Gastrocnemius medialis (tissue), 4 donors: ENCODE results near the gene RBM10.

ENCODE experiments used
- POLR2A ChIP-seq, 2 donors: fragments of 450-650 bp; IDR thresholded peaks; one replicate each; pipeline ENCODE4 v1.6.1; 2017; ENCODE audit warnings: antibody characterized with exemption in 2 of 2, mild to moderate bottlenecking in 2 of 2, moderate library complexity in 2 of 2
- TF ChIP-seq, protein P1 (sequence below), 5 experiments: fragments of 450-650 bp in 3 of 5; fragments of 200-600 bp in 2 of 5; sonication (generic) in 2 of 5; IDR thresholded peaks in 4 of 5; conservative IDR thresholded peaks in 1 of 5; 1 replicate in 4 of 5; 2 replicates in 1 of 5; pipeline ENCODE4 v1.5.1; 2016 to 2019; ENCODE audit warnings: antibody characterized with exemption in 5 of 5, mild to moderate bottlenecking in 3 of 5, moderate library complexity in 3 of 5

DNA sequence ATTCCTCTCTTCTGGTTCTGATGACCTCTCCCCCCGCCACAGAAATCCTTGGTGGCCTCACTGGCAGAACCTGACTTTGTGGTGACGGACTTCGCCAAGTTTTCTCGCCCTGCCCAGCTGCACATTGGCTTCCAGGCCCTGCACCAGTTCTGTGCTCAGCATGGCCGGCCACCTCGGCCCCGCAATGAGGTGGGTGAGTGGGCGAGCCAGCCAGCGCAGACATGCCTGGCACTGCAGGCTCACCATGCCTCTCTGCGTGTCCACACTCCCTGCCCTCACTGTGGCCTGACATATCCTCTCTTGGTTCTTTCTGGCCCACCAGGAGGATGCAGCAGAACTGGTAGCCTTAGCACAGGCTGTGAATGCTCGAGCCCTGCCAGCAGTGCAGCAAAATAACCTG lies 57.3 kb downstream of the RBM10 start:
- TF ChIP-seq, protein P1, sequence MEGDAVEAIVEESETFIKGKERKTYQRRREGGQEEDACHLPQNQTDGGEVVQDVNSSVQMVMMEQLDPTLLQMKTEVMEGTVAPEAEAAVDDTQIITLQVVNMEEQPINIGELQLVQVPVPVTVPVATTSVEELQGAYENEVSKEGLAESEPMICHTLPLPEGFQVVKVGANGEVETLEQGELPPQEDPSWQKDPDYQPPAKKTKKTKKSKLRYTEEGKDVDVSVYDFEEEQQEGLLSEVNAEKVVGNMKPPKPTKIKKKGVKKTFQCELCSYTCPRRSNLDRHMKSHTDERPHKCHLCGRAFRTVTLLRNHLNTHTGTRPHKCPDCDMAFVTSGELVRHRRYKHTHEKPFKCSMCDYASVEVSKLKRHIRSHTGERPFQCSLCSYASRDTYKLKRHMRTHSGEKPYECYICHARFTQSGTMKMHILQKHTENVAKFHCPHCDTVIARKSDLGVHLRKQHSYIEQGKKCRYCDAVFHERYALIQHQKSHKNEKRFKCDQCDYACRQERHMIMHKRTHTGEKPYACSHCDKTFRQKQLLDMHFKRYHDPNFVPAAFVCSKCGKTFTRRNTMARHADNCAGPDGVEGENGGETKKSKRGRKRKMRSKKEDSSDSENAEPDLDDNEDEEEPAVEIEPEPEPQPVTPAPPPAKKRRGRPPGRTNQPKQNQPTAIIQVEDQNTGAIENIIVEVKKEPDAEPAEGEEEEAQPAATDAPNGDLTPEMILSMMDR (IDR thresholded peaks at IDR 0.05 in 4 of 5, conservative IDR thresholded peaks at IDR 0.05 in 1 of 5) = no peak
- no peak for TF ChIP-seq POLR2A (IDR thresholded peaks at IDR 0.05)
